A673 (cell line): ENCODE data around the gene SBF2. TPM values are rescaled to one million over a fixed set of nuclear protein-coding genes. Genes with fewer than 3 reads are reported as not detected.
A peak's percentile ranks its signal among the peaks of the same experiment; 100 is the strongest.

Experiments used
- BruUV-seq: library from RNA; stranded (reverse); fragments of 400-500 nt; replicated peaks from 2 replicates; lab custom pipeline; 2021; lab: Mats Ljungman, UMichigan
- CTCF ChIA-PET: fragments of 300-600 bp; sonication (Branson Sonifier 250); formaldehyde crosslinking; loops from one replicate; lab custom pipeline; 2022; ENCODE audit warnings: antibody characterized with exemption; lab: Charles Lee
- POLR2A ChIA-PET: fragments of 300-600 bp; sonication (Branson Sonifier 250); formaldehyde crosslinking; loops from one replicate; lab custom pipeline; 2022; ENCODE audit warnings: antibody characterized with exemption; ENCODE audit not compliant: low non-redundant PET; lab: Charles Lee
- DNase-seq: peaks from one replicate; pipeline ENCODE4 v3.0.0-alpha.2; 2015; ENCODE audit warnings: low spot score
- H3K27ac ChIP-seq: fragments of 200-600 bp; sonication (generic); 2 replicates; pipeline ENCODE4 v1.5.1; 2016; ENCODE audit warnings: mixed run types, low read depth, mild to moderate bottlenecking, mixed read lengths, antibody characterized with exemption, low read length; ENCODE audit not compliant: poor library complexity, severe bottlenecking
- H3K27me3 ChIP-seq: fragments of 200-600 bp; sonication (generic); replicated peaks from 2 replicates; pipeline ENCODE4 v1.6.1; 2017; ENCODE audit warnings: mixed run types, low read depth, mild to moderate bottlenecking, mixed read lengths, antibody characterized with exemption, low read length; ENCODE audit not compliant: insufficient read depth, poor library complexity
- H3K36me3 ChIP-seq: fragments of 200-600 bp; sonication (generic); 2 replicates; pipeline ENCODE4 v1.6.1; 2016; ENCODE audit warnings: mixed run types, mild to moderate bottlenecking, mixed read lengths, antibody characterized with exemption, low read length; ENCODE audit not compliant: insufficient read depth, poor library complexity, severe bottlenecking
- H3K4me1 ChIP-seq: fragments of 200-600 bp; sonication (generic); 2 replicates; pipeline ENCODE4 v1.6.1; 2017; ENCODE audit warnings: mixed run types, mild to moderate bottlenecking, mixed read lengths, antibody characterized with exemption, low read length; ENCODE audit not compliant: insufficient read depth, poor library complexity, severe bottlenecking
- H3K4me3 ChIP-seq: fragments of 200-600 bp; sonication (generic); 2 replicates; pipeline ENCODE4 v1.5.1; 2016; ENCODE audit warnings: low read depth, mixed run types, mild to moderate bottlenecking, mixed read lengths, low read length; ENCODE audit not compliant: poor library complexity, severe bottlenecking
- H3K9me3 ChIP-seq: fragments of 200-600 bp; sonication (generic); 2 replicates; pipeline ENCODE4 v1.6.1; 2016; ENCODE audit warnings: mixed run types, low read depth, mild to moderate bottlenecking, mixed read lengths, antibody characterized with exemption, low read length; ENCODE audit not compliant: poor library complexity, severe bottlenecking
- CTCF ChIP-seq: fragments of 300-800, 200-600 bp; sonication (generic); conservative IDR thresholded peaks from 2 replicates; pipeline ENCODE4 v1.5.1; 2017; ENCODE audit warnings: low read depth, mild to moderate bottlenecking, antibody characterized with exemption, low read length, moderate library complexity, mixed read lengths
- EZH2 ChIP-seq: fragments of 200-600 bp; sonication (generic); IDR thresholded peaks from 2 replicates; pipeline ENCODE4 v1.6.1; 2017; ENCODE audit warnings: borderline replicate concordance, low read depth, mild to moderate bottlenecking, mixed read lengths, antibody characterized with exemption, low read length; ENCODE audit not compliant: poor library complexity, severe bottlenecking
- intact Hi-C: fragments of 100-400 bp; cut with micrococcal nuclease; formaldehyde crosslinking; loops from one replicate; pipeline ENCODE4 v1.10.0; 2022; ENCODE audit not compliant: unreplicated experiment
- total RNA-seq: library from RNA; stranded (reverse); gene quantifications from 2 replicates; pipeline ENCODE4 v1.2.3, GENCODE V29; 2021

The SBF2 gene
- total RNA-seq, 1 experiment from 2014 or later, result 31.8 TPM

- DNase-seq, result no peak
- Histone ChIP-seq H3K27me3 (no peaks in the 10 kb centered on the region), H3K36me3 (no peaks in the 10 kb centered on the region), H3K4me3 (no peak overlapping the region), H3K9me3 (no peaks in the 10 kb centered on the region), H3K27ac (no peak overlapping the region), H3K4me1 (no peaks in the 10 kb centered on the region)
- TF ChIP-seq EZH2 (no peak), CTCF (no peak)
- BruUV-seq, result no TSS peak
- ChIA-PET POLR2A (no interaction called here), CTCF (no interaction called here)
- intact Hi-C loops, result no loop called here
Measured at GRCh38 chr11:10221342-10221741, 72.7 kb downstream of the SBF2 start.

GRCh38 chr11:10211470-10211869, 82.5 kb downstream of the SBF2 start:
- ChIA-PET POLR2A (no interaction called here), CTCF (no interaction called here)
- BruUV-seq, result no TSS peak

DNA sequence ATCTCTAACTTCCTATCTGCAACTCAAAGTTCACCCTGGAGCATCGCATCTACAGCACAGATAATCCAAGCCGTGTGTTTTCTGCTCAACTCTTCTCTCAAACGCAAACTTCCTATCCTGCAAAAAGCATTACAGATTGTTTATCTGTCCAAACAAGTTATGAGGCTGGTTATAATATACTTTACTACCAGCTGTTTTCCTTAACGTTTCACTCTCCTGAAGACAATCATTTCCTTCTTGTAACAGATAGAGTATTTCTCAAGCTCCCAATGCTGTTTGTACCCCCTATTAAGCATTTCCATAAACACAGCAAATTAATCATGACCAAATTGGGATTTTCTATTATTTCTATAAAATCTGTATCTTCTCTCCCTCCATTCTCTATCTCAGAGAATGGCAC, 84.7 kb downstream of the SBF2 start:
- intact Hi-C loops, result loop anchor here (2.0 kb wide), 1 partner anchor 97 kb away; no protein-coding TSS in a partner anchor
- no peak overlapping the region for H3K27ac ChIP-seq
- POLR2A ChIA-PET, result no interaction called here

More at GRCh38 chr11:10211470-10211869, 82.5 kb downstream of the SBF2 start:
- Histone ChIP-seq H3K36me3 (no peaks in the 10 kb centered on the region), H3K4me1 (peaks cover 3% of the 10 kb centered on the region), H3K27me3 (no peaks in the 10 kb centered on the region), H3K9me3 (no peaks in the 10 kb centered on the region), H3K4me3 (no peak overlapping the region), H3K27ac (no peak overlapping the region)
- DNase-seq, result peak; percentile 9
- intact Hi-C loops, result no loop called here
- TF ChIP-seq EZH2 (no peak), CTCF (no peak)

More for the DNA sequence above, 84.7 kb downstream of the SBF2 start:
- DNase-seq, result no peak
- TF ChIP-seq EZH2 (no peak), CTCF (no peak)
- Histone ChIP-seq H3K4me3 (no peak overlapping the region), H3K9me3 (no peaks in the 10 kb centered on the region), H3K4me1 (peaks cover 3% of the 10 kb centered on the region), H3K36me3 (no peaks in the 10 kb centered on the region), H3K27me3 (no peaks in the 10 kb centered on the region)
- no TSS peak for BruUV-seq
- CTCF ChIA-PET, result interaction anchor here (0.7 kb wide), 2 partner anchors 29 to 110 kb away, joined by 3 read pairs; no protein-coding TSS in a partner anchor
